Spinal cord (tissue), 10 donors: ENCODE data around the gene PPP1R1A. TPM values are rescaled to one million over a fixed set of nuclear protein-coding genes. Genes with fewer than 3 reads are reported as not detected.

Experiments used
- DNase-seq, 6 donors: peaks; one replicate each; pipeline versions ENCODE4 v3.0.0 to v3.0.0-alpha.2; 2013 to 2015; ENCODE audit warnings: low spot score in 6 of 6, low read depth in 4 of 6
- H3K27ac ChIP-seq: one replicate; pipeline ENCODE4 v1.5.1; 2013; ENCODE audit warnings: low read depth, low read length, control low read depth
- H3K27me3 ChIP-seq: one replicate; pipeline ENCODE4 v1.6.1; 2013; ENCODE audit warnings: low read length; ENCODE audit not compliant: control insufficient read depth, insufficient read depth
- H3K36me3 ChIP-seq: one replicate; pipeline ENCODE4 v1.6.1; 2013; ENCODE audit warnings: low read length; ENCODE audit not compliant: control insufficient read depth, insufficient read depth
- H3K4me1 ChIP-seq: one replicate; pipeline ENCODE4 v1.6.1; 2013; ENCODE audit warnings: low read length; ENCODE audit not compliant: control insufficient read depth, insufficient read depth
- H3K4me3 ChIP-seq: one replicate; pipeline ENCODE4 v1.5.1; 2013; ENCODE audit warnings: low read depth, low read length, control low read depth
- H3K9me3 ChIP-seq: one replicate; pipeline ENCODE4 v1.6.1; 2013; ENCODE audit warnings: low read length; ENCODE audit not compliant: control insufficient read depth, insufficient read depth
- WGBS: methylation state at CpG from one replicate; pipeline ENCODE4 v1.1.5; 2013; ENCODE audit warnings: missing lambda C conversion rate; ENCODE audit not compliant: insufficient coverage; 5-methylcytosine and 5-hydroxymethylcytosine counted together
- polyA plus RNA-seq, 2 donors: library from polyadenylated mRNA; unstranded; fragments of 120-200 nt; gene quantifications; one replicate each; pipeline ENCODE4 v1.2.1, GENCODE V29; 2013; ENCODE audit not compliant: insufficient read length in 2 of 2
- total RNA-seq, 2 donors: library from RNA; depleted of rRNA in 1 of 2; stranded (reverse); fragments of 120-200 nt in 1 of 2; fragments of >200 nt in 1 of 2; gene quantifications; one replicate each; pipeline versions ENCODE4 v1.2.3 to v1.2.4, GENCODE V29; 2013 to 2014
- donor health status: healthy.

PPP1R1A gene
- total and polyA plus RNA-seq, 4 donors, result 9.4 to 129 (median 68.6) TPM

GRCh38 chr12:54592316-54592715 lies 3.9 kb upstream of the PPP1R1A start:
- DNase-seq, result peak in 1 of 6 donors; percentile 27
- Histone ChIP-seq H3K9me3 (no peaks in the 10 kb centered on the region), H3K27ac (no peak overlapping the region), H3K27me3 (peaks cover 4% of the 10 kb centered on the region), H3K4me3 (no peak overlapping the region), H3K4me1 (peaks cover 22% of the 10 kb centered on the region), H3K36me3 (no peaks in the 10 kb centered on the region)
- WGBS, result 92% methylated on average over 2 of the region's 2 CpGs

GRCh38 chr12:54590978-54591591 lies 2.6 kb upstream of the PPP1R1A start:
- Histone ChIP-seq H3K27ac (no peak overlapping the region), H3K4me3 (no peak overlapping the region), H3K36me3 (no peaks in the 10 kb centered on the region), H3K4me1 (peaks cover 31% of the 10 kb centered on the region), H3K27me3 (peaks cover 4% of the 10 kb centered on the region), H3K9me3 (no peaks in the 10 kb centered on the region)
- DNase-seq, result peak in 1 of 6 donors; percentile 30
- WGBS, result 60% methylated on average over 4 of the region's 7 CpGs

- no peak overlapping the region for H3K27ac ChIP-seq
- no peaks in the 10 kb centered on the region for H3K36me3 ChIP-seq
- no peaks in the 10 kb centered on the region for H3K9me3 ChIP-seq
- H3K27me3 ChIP-seq, result peaks cover 4% of the 10 kb centered on the region
- WGBS, result no CpG with 5 or more reads among the region's 5 CpGs
- no peak overlapping the region for H3K4me3 ChIP-seq
- peaks cover 31% of the 10 kb centered on the region for H3K4me1 ChIP-seq
- no peak for DNase-seq
Observed at GRCh38 chr12:54589964-54590363, 1.5 kb upstream of the PPP1R1A start.

- Histone ChIP-seq H3K9me3 (no peaks in the 10 kb centered on the region), H3K36me3 (peaks cover 3% of the 10 kb centered on the region), H3K4me1 (peaks cover 31% of the 10 kb centered on the region), H3K27ac (no peak overlapping the region), H3K4me3 (peak overlapping the region; percentile 36), H3K27me3 (peaks cover 4% of the 10 kb centered on the region)
- no peak for DNase-seq
- 15% methylated on average over 13 of the region's 13 CpGs for WGBS
Observed at GRCh38 chr12:54588890-54589267, 420 bp upstream of the PPP1R1A start.

- Histone ChIP-seq H3K4me3 (peak overlapping the region; percentile 54), H3K9me3 (no peaks in the 10 kb centered on the region), H3K27me3 (peaks cover 4% of the 10 kb centered on the region), H3K4me1 (peaks cover 31% of the 10 kb centered on the region), H3K36me3 (peaks cover 16% of the 10 kb centered on the region), H3K27ac (no peak overlapping the region)
- DNase-seq, result peak in 2 of 6 donors; percentile 72 to 76
- WGBS, result 8% methylated on average over 3 of the region's 5 CpGs
Observed at GRCh38 chr12:54587315-54587873, 1.1 kb downstream of the PPP1R1A start.

GRCh38 chr12:54586620-54587019 lies 1.8 kb downstream of the PPP1R1A start:
- no peak for DNase-seq
- Histone ChIP-seq H3K36me3 (peaks cover 20% of the 10 kb centered on the region), H3K27ac (no peak overlapping the region), H3K4me1 (peaks cover 36% of the 10 kb centered on the region), H3K9me3 (no peaks in the 10 kb centered on the region), H3K4me3 (no peak overlapping the region), H3K27me3 (peaks cover 4% of the 10 kb centered on the region)
- 67% methylated on average over 2 of the region's 2 CpGs for WGBS

- Histone ChIP-seq H3K4me1 (peaks cover 28% of the 10 kb centered on the region), H3K27ac (no peak overlapping the region), H3K4me3 (no peak overlapping the region), H3K9me3 (no peaks in the 10 kb centered on the region), H3K27me3 (peaks cover 4% of the 10 kb centered on the region), H3K36me3 (peaks cover 21% of the 10 kb centered on the region)
- WGBS, result no CpG with 5 or more reads among the region's 2 CpGs
- DNase-seq, result peak in 1 of 6 donors; percentile 58
Observed at GRCh38 chr12:54585243-54585642, 3.2 kb downstream of the PPP1R1A start.

- Histone ChIP-seq H3K27ac (no peak overlapping the region), H3K9me3 (no peaks in the 10 kb centered on the region), H3K27me3 (peaks cover 4% of the 10 kb centered on the region), H3K4me3 (no peak overlapping the region), H3K4me1 (peaks cover 35% of the 10 kb centered on the region), H3K36me3 (peaks cover 21% of the 10 kb centered on the region)
- no peak for DNase-seq
- no CpG with 5 or more reads among the region's 9 CpGs for WGBS
Observed at GRCh38 chr12:54584128-54584527, 4.3 kb downstream of the PPP1R1A start.

GRCh38 chr12:54583726-54584125 lies 4.7 kb downstream of the PPP1R1A start:
- WGBS, result 50% methylated on average over 1 of the region's 4 CpGs
- no peak for DNase-seq
- Histone ChIP-seq H3K4me1 (peaks cover 31% of the 10 kb centered on the region), H3K27me3 (peaks cover under 1% of the 10 kb centered on the region), H3K4me3 (no peak overlapping the region), H3K36me3 (peaks cover 22% of the 10 kb centered on the region), H3K27ac (no peak overlapping the region), H3K9me3 (no peaks in the 10 kb centered on the region)

- Histone ChIP-seq H3K9me3 (no peaks in the 10 kb centered on the region), H3K27ac (no peak overlapping the region), H3K36me3 (peaks cover 41% of the 10 kb centered on the region), H3K4me1 (peaks cover 11% of the 10 kb centered on the region), H3K4me3 (no peak overlapping the region), H3K27me3 (no peaks in the 10 kb centered on the region)
- WGBS, result 60% methylated on average over 2 of the region's 6 CpGs
- DNase-seq, result no peak
Observed at GRCh38 chr12:54581412-54581811, 7.0 kb downstream of the PPP1R1A start.
